Measurements from ENCODE around the gene TESK2.
A peak's percentile ranks its signal among the peaks of the same experiment; 100 is the strongest.
"Not testable (repeated sequence)": the region's sequence is repeated elsewhere in the genome, so short reads cannot be mapped to it uniquely, and the experiment has no call there.

The TESK2 gene

GRCh38 chr1:45467353-45467752 lies 23.6 kb downstream of the TESK2 start:
- DNase-seq, result not testable (repeated sequence)

- no peak for DNase-seq
These were observed 25.7 kb downstream of the TESK2 start for GRCh38 chr1:45465277-45465676.

GRCh38 chr1:45458894-45459293 lies 32.1 kb downstream of the TESK2 start:
- no peak for DNase-seq

- no peak for DNase-seq
These were observed 34.4 kb downstream of the TESK2 start for GRCh38 chr1:45456531-45456930.

- no peak for DNase-seq
These were observed 35.8 kb downstream of the TESK2 start for GRCh38 chr1:45455162-45455561.

- no peak for DNase-seq
These were observed 36.5 kb downstream of the TESK2 start for GRCh38 chr1:45454464-45454863.

GRCh38 chr1:45452503-45452902 lies 38.5 kb downstream of the TESK2 start:
- no peak for DNase-seq

- DNase-seq, result no peak
These were observed 42.6 kb downstream of the TESK2 start for GRCh38 chr1:45448357-45448756.

- DNase-seq, result no peak
These were observed 43.9 kb downstream of the TESK2 start for GRCh38 chr1:45446950-45447672.

GRCh38 chr1:45446530-45446929 lies 44.4 kb downstream of the TESK2 start:
- DNase-seq, result no peak

- DNase-seq, result no peak
These were observed 46.3 kb downstream of the TESK2 start for GRCh38 chr1:45444609-45445131.

- DNase-seq, result peak; percentile 18
These were observed 47.1 kb downstream of the TESK2 start for GRCh38 chr1:45443580-45444446.

GRCh38 chr1:45442272-45442671 lies 48.7 kb downstream of the TESK2 start:
- no peak for DNase-seq

- no peak for DNase-seq
These were observed 53.6 kb downstream of the TESK2 start for GRCh38 chr1:45437323-45437722.

- no peak for DNase-seq
These were observed 60.5 kb downstream of the TESK2 start for GRCh38 chr1:45430490-45430889.

- no peak for DNase-seq
These were observed 61.3 kb downstream of the TESK2 start for GRCh38 chr1:45429561-45430159.

GRCh38 chr1:45423906-45424678 lies 66.9 kb downstream of the TESK2 start:
- DNase-seq, result no peak

GRCh38 chr1:45421935-45422334 lies 69.0 kb downstream of the TESK2 start:
- DNase-seq, result no peak

GRCh38 chr1:45414746-45415145 lies 76.2 kb downstream of the TESK2 start:
- no peak for DNase-seq

- DNase-seq, result no peak
These were observed 78.1 kb downstream of the TESK2 start for GRCh38 chr1:45412899-45413298.

- no peak for DNase-seq
These were observed 79.5 kb downstream of the TESK2 start for GRCh38 chr1:45411510-45411899.

- DNase-seq, result no peak
These were observed 80.0 kb downstream of the TESK2 start for GRCh38 chr1:45410850-45411509.
